Coronary artery (tissue), 2 donors: ENCODE measurements around the gene F2R.

ENCODE experiments used
- DNase-seq: peaks from one replicate; pipeline ENCODE4 v3.0.0-alpha.2; 2017; ENCODE audit warnings: low spot score
- H3K27ac ChIP-seq, 2 donors: fragments of 200-600 bp; sonication (generic); one replicate each; pipeline ENCODE4 v1.5.1; 2016 to 2019
- H3K4me3 ChIP-seq: fragments of 200-600 bp; sonication (generic); 2 replicates; pipeline ENCODE4 v1.5.1; 2016; ENCODE audit warnings: mild to moderate bottlenecking, moderate library complexity
- TF ChIP-seq, protein P1 (sequence below): fragments of 200-600 bp; sonication (generic); IDR thresholded peaks from one replicate; pipeline ENCODE4 v1.5.1; 2019; ENCODE audit warnings: antibody characterized with exemption

Gene F2R

GRCh38 chr5:76717222-76718083 lies 1.5 kb downstream of the F2R start:
- peak overlapping the region in 1 of 2 donors; percentile 57 for H3K27ac ChIP-seq
- DNase-seq = no peak
- H3K4me3 ChIP-seq = peak overlapping the region; percentile 94
- TF ChIP-seq, protein P1, sequence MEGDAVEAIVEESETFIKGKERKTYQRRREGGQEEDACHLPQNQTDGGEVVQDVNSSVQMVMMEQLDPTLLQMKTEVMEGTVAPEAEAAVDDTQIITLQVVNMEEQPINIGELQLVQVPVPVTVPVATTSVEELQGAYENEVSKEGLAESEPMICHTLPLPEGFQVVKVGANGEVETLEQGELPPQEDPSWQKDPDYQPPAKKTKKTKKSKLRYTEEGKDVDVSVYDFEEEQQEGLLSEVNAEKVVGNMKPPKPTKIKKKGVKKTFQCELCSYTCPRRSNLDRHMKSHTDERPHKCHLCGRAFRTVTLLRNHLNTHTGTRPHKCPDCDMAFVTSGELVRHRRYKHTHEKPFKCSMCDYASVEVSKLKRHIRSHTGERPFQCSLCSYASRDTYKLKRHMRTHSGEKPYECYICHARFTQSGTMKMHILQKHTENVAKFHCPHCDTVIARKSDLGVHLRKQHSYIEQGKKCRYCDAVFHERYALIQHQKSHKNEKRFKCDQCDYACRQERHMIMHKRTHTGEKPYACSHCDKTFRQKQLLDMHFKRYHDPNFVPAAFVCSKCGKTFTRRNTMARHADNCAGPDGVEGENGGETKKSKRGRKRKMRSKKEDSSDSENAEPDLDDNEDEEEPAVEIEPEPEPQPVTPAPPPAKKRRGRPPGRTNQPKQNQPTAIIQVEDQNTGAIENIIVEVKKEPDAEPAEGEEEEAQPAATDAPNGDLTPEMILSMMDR = no peak

- H3K27ac ChIP-seq = peak overlapping the region in 1 of 2 donors; percentile 57
- DNase-seq = no peak
- TF ChIP-seq, protein P1 = no peak
- peak overlapping the region; percentile 94 for H3K4me3 ChIP-seq
Observed at GRCh38 chr5:76718381-76718832, 2.5 kb downstream of the F2R start.

DNA sequence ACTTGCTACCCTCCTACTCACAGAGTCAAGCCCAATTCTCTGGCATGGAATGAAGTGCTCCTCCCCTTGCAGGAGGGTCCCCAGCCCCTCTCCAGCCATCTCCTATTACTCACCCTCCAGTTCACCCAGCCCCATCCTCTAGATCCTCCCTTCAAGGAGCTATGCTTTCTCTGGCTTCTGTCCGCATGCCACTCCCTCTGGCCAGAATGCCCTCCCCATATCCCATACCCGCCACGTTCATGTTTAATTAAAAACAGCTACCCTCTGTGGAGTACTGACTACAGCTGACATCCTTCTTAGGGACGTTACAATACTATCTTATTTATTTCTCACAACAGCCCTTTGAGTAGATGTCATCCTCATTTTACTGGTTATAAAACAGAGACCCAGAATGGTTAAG lies 3.0 kb downstream of the F2R start:
- TF ChIP-seq, protein P1 = no peak
- no peak for DNase-seq
- no peak overlapping the region for H3K4me3 ChIP-seq
- peak overlapping the region in 1 of 2 donors; percentile 51 for H3K27ac ChIP-seq

- no peak overlapping the region for H3K27ac ChIP-seq
- no peak for DNase-seq
- H3K4me3 ChIP-seq = no peak overlapping the region
- TF ChIP-seq, protein P1 = no peak
Observed at GRCh38 chr5:76720988-76721569, 5.2 kb downstream of the F2R start.

DNA sequence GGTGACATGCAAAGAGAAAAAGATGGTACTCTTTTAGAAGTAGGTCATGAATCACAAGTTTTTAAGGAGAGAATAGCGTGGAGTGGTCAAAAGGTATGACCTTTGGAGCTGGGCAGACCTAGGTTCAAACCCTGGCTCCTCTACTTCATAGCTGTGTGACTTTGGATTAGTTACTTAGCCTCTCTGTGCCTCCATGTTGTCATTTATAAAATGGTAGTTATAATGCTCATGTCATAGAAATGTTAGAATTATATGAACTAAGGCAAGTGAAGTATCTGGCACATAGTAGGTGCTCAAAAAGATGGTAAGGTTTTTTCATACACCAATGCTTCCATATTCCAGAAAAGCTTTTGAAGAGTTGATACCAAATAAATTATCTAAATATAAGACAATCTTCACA lies 7.3 kb downstream of the F2R start:
- TF ChIP-seq, protein P1 = no peak
- no peak for DNase-seq
- no peak overlapping the region for H3K4me3 ChIP-seq
- no peak overlapping the region for H3K27ac ChIP-seq

- TF ChIP-seq, protein P1 = no peak
- no peak overlapping the region for H3K27ac ChIP-seq
- no peak overlapping the region for H3K4me3 ChIP-seq
- DNase-seq = no peak
Observed at GRCh38 chr5:76723906-76724305, 8.0 kb downstream of the F2R start.

DNA sequence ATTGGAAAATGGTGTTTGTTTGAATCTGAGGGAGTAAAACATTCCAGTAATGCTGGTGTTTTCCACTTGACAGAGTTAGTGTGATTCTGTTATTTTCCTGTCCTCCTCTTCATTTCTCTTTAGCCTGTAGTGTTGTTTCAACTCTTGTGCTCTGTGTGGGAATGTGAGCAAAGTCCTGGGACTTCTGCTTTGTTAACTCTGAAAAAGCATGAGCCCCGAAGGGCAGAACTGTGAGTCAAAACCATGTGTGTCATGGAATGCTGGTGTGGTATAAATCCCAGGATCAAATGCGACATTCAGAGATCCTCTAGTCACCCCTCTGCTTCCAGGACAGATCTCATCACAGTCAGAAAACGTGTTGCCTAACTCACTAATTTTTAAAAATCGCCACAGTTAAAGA lies 8.9 kb downstream of the F2R start:
- no peak overlapping the region for H3K27ac ChIP-seq
- no peak for DNase-seq
- TF ChIP-seq, protein P1 = no peak
- H3K4me3 ChIP-seq = no peak overlapping the region
